ENCODE data around the gene RAB9A.

Gene RAB9A

GRCh38 chrX:13732246-13733067, 43.5 kb downstream of the RAB9A start:
- no peak for TF ChIP-seq EZH2phosphoT487 (IDR thresholded peaks at IDR 0.05; ENCODE audit: borderline replicate concordance, low read length)
- no peak for TF ChIP-seq CTCF (IDR thresholded peaks at IDR 0.05; ENCODE audit: low read depth, low read length, poor library complexity, severe bottlenecking)
- H3K79me2 ChIP-seq (ENCODE audit: control insufficient read depth, low read length): peaks cover 87% of the 10 kb centered on the region
- no peaks in the 10 kb centered on the region for H3K27me3 ChIP-seq (ENCODE audit: control insufficient read depth, low read length)
- H3K4me3 ChIP-seq (ENCODE audit: low read length): peak overlapping the region; percentile 91
- peaks cover 32% of the 10 kb centered on the region for H3K4me1 ChIP-seq (ENCODE audit: control insufficient read depth, low read length)
- no peaks in the 10 kb centered on the region for H3K9me2 ChIP-seq (replicated peaks; ENCODE audit: control insufficient read depth, low read length)
- H3F3A ChIP-seq (ENCODE audit: control insufficient read depth, insufficient read depth): peaks cover 14% of the 10 kb centered on the region
- peak overlapping the region; percentile 93 for H3K4me2 ChIP-seq (ENCODE audit: low read length)
- peaks cover 58% of the 10 kb centered on the region for H3K36me3 ChIP-seq (ENCODE audit: control insufficient read depth, low read length)
- H3K9me3 ChIP-seq (ENCODE audit: control insufficient read depth, insufficient read depth, low read length): no peaks in the 10 kb centered on the region
- peak overlapping the region; percentile 100 for H3K27ac ChIP-seq (ENCODE audit: low read depth, low read length)
- H4K20me1 ChIP-seq (ENCODE audit: control insufficient read depth, insufficient read depth, low read depth, low read length): no peaks in the 10 kb centered on the region

- H4K20me1 ChIP-seq (ENCODE audit: control insufficient read depth, insufficient read depth, low read depth, low read length): no peaks in the 10 kb centered on the region
- no peaks in the 10 kb centered on the region for H3K9me3 ChIP-seq (ENCODE audit: control insufficient read depth, insufficient read depth, low read length)
- peak overlapping the region; percentile 91 for H3K4me3 ChIP-seq (ENCODE audit: low read length)
- TF ChIP-seq EZH2phosphoT487 (IDR thresholded peaks at IDR 0.05; ENCODE audit: borderline replicate concordance, low read length) (no peak), CTCF (IDR thresholded peaks at IDR 0.05; ENCODE audit: low read depth, low read length, poor library complexity, severe bottlenecking) (no peak)
- H3K4me1 ChIP-seq (ENCODE audit: control insufficient read depth, low read length): peaks cover 39% of the 10 kb centered on the region
- peaks cover 69% of the 10 kb centered on the region for H3K36me3 ChIP-seq (ENCODE audit: control insufficient read depth, low read length)
- H3K4me2 ChIP-seq (ENCODE audit: low read length): peak overlapping the region; percentile 93
- H3K27me3 ChIP-seq (ENCODE audit: control insufficient read depth, low read length): no peaks in the 10 kb centered on the region
- no peaks in the 10 kb centered on the region for H3K9me2 ChIP-seq (replicated peaks; ENCODE audit: control insufficient read depth, low read length)
- peaks cover 85% of the 10 kb centered on the region for H3K79me2 ChIP-seq (ENCODE audit: control insufficient read depth, low read length)
- H3K27ac ChIP-seq (ENCODE audit: low read depth, low read length): peak overlapping the region; percentile 100
- peaks cover 14% of the 10 kb centered on the region for H3F3A ChIP-seq (ENCODE audit: control insufficient read depth, insufficient read depth)
These were observed 44.6 kb downstream of the RAB9A start for GRCh38 chrX:13733506-13733905.

- peaks cover 38% of the 10 kb centered on the region for H3K4me1 ChIP-seq (ENCODE audit: control insufficient read depth, low read length)
- H3K36me3 ChIP-seq (ENCODE audit: control insufficient read depth, low read length): peaks cover 77% of the 10 kb centered on the region
- no peaks in the 10 kb centered on the region for H3K9me2 ChIP-seq (replicated peaks; ENCODE audit: control insufficient read depth, low read length)
- peaks cover 14% of the 10 kb centered on the region for H3F3A ChIP-seq (ENCODE audit: control insufficient read depth, insufficient read depth)
- no peaks in the 10 kb centered on the region for H3K9me3 ChIP-seq (ENCODE audit: control insufficient read depth, insufficient read depth, low read length)
- peak within 1 kb of the TSS; percentile 93 for H3K4me2 ChIP-seq (ENCODE audit: low read length)
- TF ChIP-seq CTCF (IDR thresholded peaks at IDR 0.05; ENCODE audit: low read depth, low read length, poor library complexity, severe bottlenecking) (no peak), EZH2phosphoT487 (IDR thresholded peaks at IDR 0.05; ENCODE audit: borderline replicate concordance, low read length) (no peak)
- H3K4me3 ChIP-seq (ENCODE audit: low read length): peak within 1 kb of the TSS; percentile 91
- H4K20me1 ChIP-seq (ENCODE audit: control insufficient read depth, insufficient read depth, low read depth, low read length): no peaks in the 10 kb centered on the region
- peak within 1 kb of the TSS; percentile 100 for H3K27ac ChIP-seq (ENCODE audit: low read depth, low read length)
- peaks cover 76% of the 10 kb centered on the region for H3K79me2 ChIP-seq (ENCODE audit: control insufficient read depth, low read length)
- H3K27me3 ChIP-seq (ENCODE audit: control insufficient read depth, low read length): no peaks in the 10 kb centered on the region
These were observed 45.6 kb downstream of the RAB9A start, which contains the start of the genes OFD1 and TRAPPC2 for GRCh38 chrX:13734278-13735172. Gene OFD1 (plus strand): TSS chrX:13734748. CDS start chrX:13735072, 324 bp downstream. Gene TRAPPC2 (minus strand): TSS chrX:13734620. CDS start chrX:13719963, 14,657 bp downstream.

Measured in DOHH2 (cell line).